Prostate gland (tissue), 1 donor: Measurements from ENCODE around the gene C5orf63.

Experiments
- POLR2A ChIP-seq: fragments of 450-650 bp; IDR thresholded peaks from one replicate; pipeline ENCODE4 v1.6.1; 2016; ENCODE audit warnings: antibody characterized with exemption, mild to moderate bottlenecking
- POLR2AphosphoS5 ChIP-seq: sonication (generic); formaldehyde crosslinking; IDR thresholded peaks from one replicate; pipeline ENCODE4 v1.6.1; 2017; ENCODE audit warnings: antibody characterized with exemption

DNA sequence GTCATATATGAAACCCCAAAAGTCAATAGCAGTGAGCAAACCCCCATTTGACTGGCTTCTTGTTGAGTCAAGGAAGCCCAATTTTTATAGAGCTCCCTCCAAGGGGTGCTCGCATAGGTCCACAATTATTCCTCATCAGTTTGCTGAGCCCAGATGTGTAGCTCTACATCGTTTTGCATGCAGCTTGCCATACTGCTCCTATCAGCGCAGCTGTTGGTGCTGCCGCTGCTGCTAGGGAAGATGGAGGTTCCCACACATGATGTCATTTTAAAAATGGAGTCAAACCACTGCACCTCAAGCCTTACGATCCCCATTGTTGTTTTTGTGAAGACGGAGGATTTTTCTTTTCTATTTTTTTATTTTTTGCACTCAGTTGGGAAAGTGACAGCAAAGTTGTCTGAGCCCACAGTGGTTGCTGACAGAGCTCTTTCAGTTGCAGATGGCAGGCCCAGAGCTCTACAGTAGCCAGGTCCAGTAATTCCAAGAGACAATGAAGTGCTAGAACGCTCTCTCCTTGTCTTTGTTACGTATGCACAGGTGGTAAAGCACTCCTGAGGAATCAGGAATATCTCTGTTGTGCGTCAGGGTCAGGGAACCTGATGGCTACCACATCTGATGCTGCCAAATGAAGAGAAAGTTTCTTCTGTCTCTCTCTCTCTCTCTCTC is 23.2 kb upstream of the C5orf63 start:
- TF ChIP-seq POLR2AphosphoS5 (no peak), POLR2A (no peak)
